ENCODE data around the gene CDH26. TPM values are rescaled to one million over a fixed set of nuclear protein-coding genes. Genes with fewer than 3 reads are reported as not detected.

The CDH26 gene
- polyA plus RNA-seq (2013, experiment 1 of 2), result 0.29 TPM
- 0.35 TPM for polyA plus RNA-seq (2013, experiment 2 of 2)

- Histone ChIP-seq H3K4me1 (ENCODE audit: control insufficient read depth, insufficient read depth, low read length, poor library complexity, severe bottlenecking) (no peaks in the 10 kb centered on the region), H3K9me3 (ENCODE audit: control insufficient read depth, low read length) (no peaks in the 10 kb centered on the region), H3K27ac (ENCODE audit: low read depth, low read length, severe bottlenecking) (no peak within 1 kb of the TSS), H3K36me3 (ENCODE audit: control insufficient read depth, insufficient read depth, low read length) (no peaks in the 10 kb centered on the region), H3K4me3 (ENCODE audit: extremely low read depth, insufficient read depth, low read length, poor library complexity, severe bottlenecking) (no peak within 1 kb of the TSS)
- 96 to 100% methylated on average over 1 to 3 of the region's 5 CpGs for WGBS, 2 experiments (ENCODE audit: insufficient coverage in 2 of 2)
Measured at GRCh38 chr20:59958123-59958522, at the start of gene CDH26. Gene CDH26, plus strand, starts transcription at chr20:59958423. Its CDS starts 304 bp downstream, at chr20:59958727.

DNA sequence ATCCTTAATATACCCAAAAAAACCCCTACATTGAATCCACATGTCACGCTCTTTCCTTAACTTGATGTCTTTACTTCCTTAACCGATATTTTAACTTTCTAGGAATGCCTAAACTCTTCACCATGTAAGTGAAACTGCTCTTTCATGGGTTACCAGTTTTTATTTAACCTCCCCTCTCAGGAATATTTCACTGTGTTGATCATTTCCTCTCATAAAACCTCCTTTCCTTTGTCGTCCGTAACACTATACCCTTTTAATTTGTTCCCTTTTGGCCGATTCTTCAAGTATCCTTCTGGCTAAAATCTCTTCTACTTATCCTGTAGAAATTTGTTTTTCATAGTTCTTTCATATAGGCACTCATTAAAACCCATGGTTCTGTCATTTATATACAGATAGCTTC lies 49.4 kb upstream of the CDH26 start:
- H3K36me3 ChIP-seq (ENCODE audit: control insufficient read depth, insufficient read depth, low read length), result no peaks in the 10 kb centered on the region
- 88 to 95% methylated on average over 2 to 5 of the region's 5 CpGs for WGBS, 2 experiments (ENCODE audit: insufficient coverage in 2 of 2)
- no peaks in the 10 kb centered on the region for H3K9me3 ChIP-seq (ENCODE audit: control insufficient read depth, low read length)
- no peaks in the 10 kb centered on the region for H3K4me1 ChIP-seq (ENCODE audit: control insufficient read depth, insufficient read depth, low read length, poor library complexity, severe bottlenecking)
- no peak overlapping the region for H3K27ac ChIP-seq (ENCODE audit: low read depth, low read length, severe bottlenecking)
- H3K4me3 ChIP-seq (ENCODE audit: extremely low read depth, insufficient read depth, low read length, poor library complexity, severe bottlenecking), result no peak overlapping the region

- H3K4me3 ChIP-seq (ENCODE audit: extremely low read depth, insufficient read depth, low read length, poor library complexity, severe bottlenecking), result no peak overlapping the region
- 76 to 94% methylated on average over 2 of the region's 2 CpGs for WGBS, 2 experiments (ENCODE audit: insufficient coverage in 2 of 2)
- H3K9me3 ChIP-seq (ENCODE audit: control insufficient read depth, low read length), result no peaks in the 10 kb centered on the region
Measured at GRCh38 chr20:59911041-59911440, 47.2 kb upstream of the CDH26 start.

GRCh38 chr20:59912609-59913008 lies 45.6 kb upstream of the CDH26 start:
- no peak overlapping the region for H3K27ac ChIP-seq (ENCODE audit: low read depth, low read length, severe bottlenecking)
- no peaks in the 10 kb centered on the region for H3K36me3 ChIP-seq (ENCODE audit: control insufficient read depth, insufficient read depth, low read length)
- H3K9me3 ChIP-seq (ENCODE audit: control insufficient read depth, low read length), result no peaks in the 10 kb centered on the region
- no peaks in the 10 kb centered on the region for H3K4me1 ChIP-seq (ENCODE audit: control insufficient read depth, insufficient read depth, low read length, poor library complexity, severe bottlenecking)
- 71 to 82% methylated on average over 3 to 4 of the region's 4 CpGs for WGBS, 2 experiments (ENCODE audit: insufficient coverage in 2 of 2)
- no peak overlapping the region for H3K4me3 ChIP-seq (ENCODE audit: extremely low read depth, insufficient read depth, low read length, poor library complexity, severe bottlenecking)

More at GRCh38 chr20:59911041-59911440, 47.2 kb upstream of the CDH26 start:
- no peaks in the 10 kb centered on the region for H3K4me1 ChIP-seq (ENCODE audit: control insufficient read depth, insufficient read depth, low read length, poor library complexity, severe bottlenecking)
- no peaks in the 10 kb centered on the region for H3K36me3 ChIP-seq (ENCODE audit: control insufficient read depth, insufficient read depth, low read length)
- H3K27ac ChIP-seq (ENCODE audit: low read depth, low read length, severe bottlenecking), result no peak overlapping the region

DNA sequence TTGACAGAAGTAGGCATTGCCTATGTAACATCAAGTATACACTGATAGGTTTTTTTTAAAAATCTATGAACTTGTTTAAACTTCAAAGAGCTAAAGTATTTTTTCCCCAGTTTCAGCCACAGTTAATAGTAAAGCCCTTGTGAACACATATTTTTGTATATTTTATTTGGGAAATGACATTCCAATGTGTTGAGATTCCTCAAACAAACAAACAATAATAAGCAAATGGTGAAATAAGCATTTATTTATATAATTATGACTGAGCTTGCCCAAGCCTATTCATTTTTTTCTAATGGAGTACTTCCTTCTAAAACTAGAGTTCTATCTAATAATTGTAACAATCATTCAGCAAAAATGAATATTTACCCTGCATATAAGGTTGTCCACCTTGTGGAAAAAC lies 37.3 kb upstream of the CDH26 start:
- Histone ChIP-seq H3K9me3 (ENCODE audit: control insufficient read depth, low read length) (no peaks in the 10 kb centered on the region), H3K4me1 (ENCODE audit: control insufficient read depth, insufficient read depth, low read length, poor library complexity, severe bottlenecking) (no peaks in the 10 kb centered on the region), H3K27ac (ENCODE audit: low read depth, low read length, severe bottlenecking) (no peak overlapping the region), H3K4me3 (ENCODE audit: extremely low read depth, insufficient read depth, low read length, poor library complexity, severe bottlenecking) (no peak overlapping the region), H3K36me3 (ENCODE audit: control insufficient read depth, insufficient read depth, low read length) (no peaks in the 10 kb centered on the region)

DNA sequence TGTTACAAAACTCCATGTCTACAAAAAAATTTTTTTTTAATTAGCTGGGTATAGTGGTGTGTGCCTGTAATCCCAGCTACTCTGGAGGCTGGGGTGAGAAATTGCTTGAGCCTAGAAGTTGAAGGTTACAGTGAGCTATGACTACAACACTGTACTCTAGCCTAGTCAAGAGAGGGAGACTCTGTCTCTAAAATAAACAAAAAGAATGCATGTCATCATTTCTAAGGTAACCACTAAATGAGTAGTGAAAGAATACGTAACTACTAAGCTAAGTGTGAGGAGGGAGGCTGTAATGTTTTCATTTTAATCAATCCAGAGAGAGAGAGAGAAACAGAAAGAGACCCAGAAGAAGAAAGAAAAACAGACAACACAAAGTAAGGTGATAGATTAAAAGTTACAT lies 34.7 kb upstream of the CDH26 start:
- Histone ChIP-seq H3K4me1 (ENCODE audit: control insufficient read depth, insufficient read depth, low read length, poor library complexity, severe bottlenecking) (no peaks in the 10 kb centered on the region), H3K36me3 (ENCODE audit: control insufficient read depth, insufficient read depth, low read length) (no peaks in the 10 kb centered on the region), H3K9me3 (ENCODE audit: control insufficient read depth, low read length) (no peaks in the 10 kb centered on the region), H3K27ac (ENCODE audit: low read depth, low read length, severe bottlenecking) (no peak overlapping the region), H3K4me3 (ENCODE audit: extremely low read depth, insufficient read depth, low read length, poor library complexity, severe bottlenecking) (no peak overlapping the region)
- no CpG with 5 or more reads among the region's 1 CpG for WGBS, 2 experiments (ENCODE audit: insufficient coverage in 2 of 2)

GRCh38 chr20:59925359-59925758 lies 32.9 kb upstream of the CDH26 start:
- Histone ChIP-seq H3K36me3 (ENCODE audit: control insufficient read depth, insufficient read depth, low read length) (no peaks in the 10 kb centered on the region), H3K4me1 (ENCODE audit: control insufficient read depth, insufficient read depth, low read length, poor library complexity, severe bottlenecking) (no peaks in the 10 kb centered on the region), H3K4me3 (ENCODE audit: extremely low read depth, insufficient read depth, low read length, poor library complexity, severe bottlenecking) (no peak overlapping the region), H3K27ac (ENCODE audit: low read depth, low read length, severe bottlenecking) (no peak overlapping the region), H3K9me3 (ENCODE audit: control insufficient read depth, low read length) (no peaks in the 10 kb centered on the region)
- WGBS, 2 experiments (ENCODE audit: insufficient coverage in 2 of 2), result no CpG with 5 or more reads among the region's 1 CpG

- Histone ChIP-seq H3K27ac (ENCODE audit: low read depth, low read length, severe bottlenecking) (no peak overlapping the region), H3K9me3 (ENCODE audit: control insufficient read depth, low read length) (no peaks in the 10 kb centered on the region), H3K36me3 (ENCODE audit: control insufficient read depth, insufficient read depth, low read length) (no peaks in the 10 kb centered on the region), H3K4me3 (ENCODE audit: extremely low read depth, insufficient read depth, low read length, poor library complexity, severe bottlenecking) (no peak overlapping the region), H3K4me1 (ENCODE audit: control insufficient read depth, insufficient read depth, low read length, poor library complexity, severe bottlenecking) (no peaks in the 10 kb centered on the region)
Measured at GRCh38 chr20:59925899-59926298, 32.3 kb upstream of the CDH26 start.

GRCh38 chr20:59931511-59932312 lies 26.5 kb upstream of the CDH26 start:
- WGBS, 2 experiments (ENCODE audit: insufficient coverage in 2 of 2), result 77 to 86% methylated on average over 7 to 8 of the region's 9 CpGs
- Histone ChIP-seq H3K4me1 (ENCODE audit: control insufficient read depth, insufficient read depth, low read length, poor library complexity, severe bottlenecking) (no peaks in the 10 kb centered on the region), H3K9me3 (ENCODE audit: control insufficient read depth, low read length) (no peaks in the 10 kb centered on the region), H3K27ac (ENCODE audit: low read depth, low read length, severe bottlenecking) (no peak overlapping the region), H3K36me3 (ENCODE audit: control insufficient read depth, insufficient read depth, low read length) (no peaks in the 10 kb centered on the region), H3K4me3 (ENCODE audit: extremely low read depth, insufficient read depth, low read length, poor library complexity, severe bottlenecking) (no peak overlapping the region)

GRCh38 chr20:59932616-59933295 lies 25.5 kb upstream of the CDH26 start:
- no peak overlapping the region for H3K4me3 ChIP-seq (ENCODE audit: extremely low read depth, insufficient read depth, low read length, poor library complexity, severe bottlenecking)
- H3K9me3 ChIP-seq (ENCODE audit: control insufficient read depth, low read length), result no peaks in the 10 kb centered on the region
- 96 to 97% methylated on average over 63 to 68 of the region's 72 CpGs for WGBS, 2 experiments (ENCODE audit: insufficient coverage in 2 of 2)
- peaks cover 2% of the 10 kb centered on the region for H3K4me1 ChIP-seq (ENCODE audit: control insufficient read depth, insufficient read depth, low read length, poor library complexity, severe bottlenecking)
- H3K27ac ChIP-seq (ENCODE audit: low read depth, low read length, severe bottlenecking), result no peak overlapping the region
- H3K36me3 ChIP-seq (ENCODE audit: control insufficient read depth, insufficient read depth, low read length), result no peaks in the 10 kb centered on the region

GRCh38 chr20:59933296-59933848 lies 24.9 kb upstream of the CDH26 start, which contains the start of gene SYCP2:
Gene SYCP2, minus strand, starts transcription at chr20:59933637. Its CDS starts 11,224 bp downstream, at chr20:59922413.
- H3K27ac ChIP-seq (ENCODE audit: low read depth, low read length, severe bottlenecking), result no peak within 1 kb of the TSS
- H3K4me1 ChIP-seq (ENCODE audit: control insufficient read depth, insufficient read depth, low read length, poor library complexity, severe bottlenecking), result peaks cover 8% of the 10 kb centered on the region
- peak within 1 kb of the TSS; percentile 34 for H3K4me3 ChIP-seq (ENCODE audit: extremely low read depth, insufficient read depth, low read length, poor library complexity, severe bottlenecking)
- WGBS, 2 experiments (ENCODE audit: insufficient coverage in 2 of 2), result 93 to 98% methylated on average over 36 to 37 of the region's 65 CpGs
- no peaks in the 10 kb centered on the region for H3K36me3 ChIP-seq (ENCODE audit: control insufficient read depth, insufficient read depth, low read length)
- H3K9me3 ChIP-seq (ENCODE audit: control insufficient read depth, low read length), result no peaks in the 10 kb centered on the region
